IPS DF 4.7 (cell line): ENCODE data around the gene IL17C.
A peak's percentile ranks its signal among the peaks of the same experiment; 100 is the strongest.
"Not testable (repeated sequence)": the region's sequence is repeated elsewhere in the genome, so short reads cannot be mapped to it uniquely, and the experiment has no call there.

ENCODE experiments used
- DNase-seq: peaks from one replicate; pipeline ENCODE4 v3.0.0-alpha.2; 2013; ENCODE audit warnings: low spot score; ENCODE audit errors: extremely low read depth

Gene IL17C

DNA sequence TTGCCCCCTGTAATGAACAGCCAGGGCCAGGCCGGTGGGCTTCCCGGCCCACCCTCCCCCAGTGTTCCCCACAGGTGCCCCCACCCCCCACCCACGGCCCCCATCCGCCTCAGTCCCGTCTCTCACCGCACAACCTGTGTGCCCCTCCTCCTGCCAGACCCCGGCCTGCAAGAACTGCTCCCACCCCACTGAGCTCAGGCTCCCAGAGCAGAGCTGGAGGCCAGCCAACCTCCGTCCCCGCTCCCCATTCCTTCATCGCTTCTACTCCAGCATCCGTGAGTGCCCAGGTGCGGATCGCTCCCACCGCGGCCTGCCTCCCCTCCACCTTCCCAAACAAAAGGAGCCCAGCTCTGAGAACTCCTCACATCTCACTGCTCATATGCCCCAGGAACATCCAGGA, 20.3 kb downstream of the IL17C start:
- no peak for DNase-seq

- no peak for DNase-seq
Measured at GRCh38 chr16:88659160-88659559, 20.8 kb downstream of the IL17C start.

- DNase-seq, result no peak
Measured at GRCh38 chr16:88661468-88661867, 23.1 kb downstream of the IL17C start.

DNA sequence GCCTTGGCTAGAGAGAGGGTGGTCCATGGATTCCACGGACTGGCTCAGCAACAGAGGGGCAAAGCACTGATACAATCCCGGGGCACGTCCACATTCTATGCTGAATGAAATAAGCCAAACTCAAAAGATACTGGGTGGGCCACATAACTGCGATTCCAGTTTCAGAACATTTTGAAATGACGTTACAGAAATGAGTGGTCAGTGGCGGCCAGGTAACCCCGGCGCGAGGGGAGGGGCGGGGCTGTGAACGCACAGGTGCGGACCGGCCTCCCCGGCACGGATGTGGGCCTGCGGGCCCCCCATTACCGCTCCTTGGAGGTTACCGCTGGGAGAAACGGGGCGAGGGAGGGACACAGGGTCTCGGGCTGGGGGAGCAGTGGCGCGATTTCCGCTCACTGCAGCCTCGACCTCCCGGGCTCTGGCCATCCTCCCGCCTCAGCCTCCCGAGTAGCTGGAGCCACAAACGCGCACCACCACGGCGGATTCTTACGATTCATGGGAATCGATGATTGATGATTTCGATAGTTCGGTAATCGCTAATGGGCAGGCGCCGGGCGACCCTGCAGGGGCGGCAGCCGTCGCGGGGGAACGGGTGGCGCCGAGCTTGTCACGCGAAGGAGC, 24.0 kb downstream of the IL17C start:
- DNase-seq, result no peak

DNA sequence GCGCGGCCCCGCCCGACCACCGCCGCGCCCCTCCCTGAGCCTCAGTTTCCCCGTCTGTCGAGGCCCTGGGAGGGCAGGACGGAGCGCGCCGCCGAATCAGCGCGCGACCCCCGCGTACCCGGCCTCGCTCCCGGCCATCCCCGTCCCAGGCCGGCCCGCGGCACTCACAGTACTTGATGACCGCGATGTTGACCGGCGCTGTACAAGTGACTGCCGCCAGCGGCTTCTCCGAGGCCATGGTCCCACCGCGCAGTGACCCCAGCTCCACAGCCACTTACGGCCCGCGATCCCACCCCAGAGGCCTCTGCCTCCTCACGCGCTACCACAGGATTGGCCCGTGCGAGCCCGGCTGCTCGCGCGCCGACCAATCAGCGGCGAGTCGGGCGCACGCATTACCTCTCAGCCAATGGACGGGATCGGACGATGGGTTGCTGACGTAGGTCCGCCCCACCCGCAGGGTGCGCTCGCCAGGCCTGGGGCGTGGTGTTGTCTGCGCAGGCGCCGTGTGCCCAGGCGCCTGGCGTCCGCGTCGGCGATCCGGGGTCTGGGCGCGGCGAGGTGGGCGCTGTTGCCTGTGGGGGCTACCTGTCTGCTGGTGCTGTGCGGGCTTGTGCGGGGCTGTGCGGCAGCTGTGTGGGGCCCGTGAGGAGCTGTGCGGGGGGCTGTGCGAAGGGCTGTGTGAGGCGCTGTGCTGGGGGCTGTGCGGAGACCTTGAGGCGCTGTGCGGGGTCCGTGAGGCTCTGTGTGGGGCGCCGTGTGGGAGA, 24.7 kb downstream of the IL17C start, which contains the start of gene MVD:
TSS of gene MVD (minus strand) at position 249 of the 764 bp plus-strand sequence. CDS start at position 238, 11 bp downstream.
- peak; percentile 96 for DNase-seq

- DNase-seq, result no peak
Measured at GRCh38 chr16:88665148-88665547, 26.8 kb downstream of the IL17C start.

- DNase-seq, result no peak
Measured at GRCh38 chr16:88665570-88665969, 27.2 kb downstream of the IL17C start.

- DNase-seq, result no peak
Measured at GRCh38 chr16:88667461-88667860, 29.1 kb downstream of the IL17C start.

DNA sequence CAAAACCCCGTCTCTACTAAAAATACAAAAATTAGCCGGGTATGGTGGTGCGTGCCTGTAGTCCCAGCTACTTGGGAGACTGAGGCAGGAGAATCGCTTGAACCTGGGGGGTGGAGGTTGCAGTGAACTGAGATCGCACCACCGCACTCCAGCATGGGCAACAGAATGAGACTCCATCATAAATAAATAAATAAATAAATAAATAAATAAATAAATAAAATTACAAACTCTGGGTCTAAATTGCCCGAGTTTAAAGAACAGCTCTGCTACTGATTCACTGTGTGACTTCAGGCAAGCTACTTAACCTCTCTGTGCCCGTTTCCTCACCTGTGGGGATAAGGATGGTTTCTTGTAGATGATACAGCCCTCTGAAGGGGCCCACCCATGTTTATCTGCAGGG, 31.1 kb downstream of the IL17C start:
- not testable (repeated sequence) for DNase-seq

- no peak for DNase-seq
Measured at GRCh38 chr16:88669980-88670379, 31.6 kb downstream of the IL17C start.

- no peak for DNase-seq
Measured at GRCh38 chr16:88671806-88672205, 33.4 kb downstream of the IL17C start.

GRCh38 chr16:88672776-88673175, 34.4 kb downstream of the IL17C start:
- DNase-seq, result no peak

- no peak for DNase-seq
Measured at GRCh38 chr16:88673716-88674379, 35.5 kb downstream of the IL17C start.

DNA sequence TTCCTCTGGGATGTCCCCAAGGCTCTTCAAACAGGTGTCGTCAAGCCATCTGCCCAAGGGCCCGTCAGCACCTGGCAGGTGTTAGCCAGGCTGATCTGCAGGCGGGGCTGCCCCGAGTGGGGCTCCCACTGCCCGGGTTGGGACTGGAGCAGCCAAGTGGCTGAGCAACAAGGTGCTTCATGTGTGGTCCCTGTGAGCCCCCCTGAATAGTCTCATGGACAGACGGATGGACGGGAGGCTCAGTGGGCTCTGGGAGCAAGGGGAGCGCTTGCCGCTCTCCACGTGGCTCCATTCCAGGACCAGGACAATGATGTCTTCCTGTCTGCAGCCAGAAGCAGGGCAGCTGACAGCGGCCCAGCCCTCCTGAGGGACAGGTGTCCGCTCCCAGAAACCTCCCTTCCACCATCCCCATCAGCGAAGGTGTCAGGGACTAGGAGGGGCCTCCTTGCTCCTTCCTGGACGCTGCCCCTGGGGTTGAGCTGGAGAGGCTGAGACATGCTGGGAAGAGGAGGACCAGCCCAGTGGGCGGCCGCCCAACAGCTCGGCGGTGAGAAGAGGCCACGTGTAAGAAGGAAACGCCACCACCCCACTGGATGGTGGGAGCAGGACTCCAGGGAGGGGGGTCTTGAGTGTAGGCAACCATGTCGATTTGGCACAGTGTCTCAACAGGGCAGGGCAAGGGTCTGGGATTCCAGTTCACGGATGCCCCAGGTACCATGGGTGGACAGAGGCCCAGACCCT, 38.3 kb downstream of the IL17C start:
- DNase-seq, result no peak

- no peak for DNase-seq
Measured at GRCh38 chr16:88677721-88678120, 39.3 kb downstream of the IL17C start.

DNA sequence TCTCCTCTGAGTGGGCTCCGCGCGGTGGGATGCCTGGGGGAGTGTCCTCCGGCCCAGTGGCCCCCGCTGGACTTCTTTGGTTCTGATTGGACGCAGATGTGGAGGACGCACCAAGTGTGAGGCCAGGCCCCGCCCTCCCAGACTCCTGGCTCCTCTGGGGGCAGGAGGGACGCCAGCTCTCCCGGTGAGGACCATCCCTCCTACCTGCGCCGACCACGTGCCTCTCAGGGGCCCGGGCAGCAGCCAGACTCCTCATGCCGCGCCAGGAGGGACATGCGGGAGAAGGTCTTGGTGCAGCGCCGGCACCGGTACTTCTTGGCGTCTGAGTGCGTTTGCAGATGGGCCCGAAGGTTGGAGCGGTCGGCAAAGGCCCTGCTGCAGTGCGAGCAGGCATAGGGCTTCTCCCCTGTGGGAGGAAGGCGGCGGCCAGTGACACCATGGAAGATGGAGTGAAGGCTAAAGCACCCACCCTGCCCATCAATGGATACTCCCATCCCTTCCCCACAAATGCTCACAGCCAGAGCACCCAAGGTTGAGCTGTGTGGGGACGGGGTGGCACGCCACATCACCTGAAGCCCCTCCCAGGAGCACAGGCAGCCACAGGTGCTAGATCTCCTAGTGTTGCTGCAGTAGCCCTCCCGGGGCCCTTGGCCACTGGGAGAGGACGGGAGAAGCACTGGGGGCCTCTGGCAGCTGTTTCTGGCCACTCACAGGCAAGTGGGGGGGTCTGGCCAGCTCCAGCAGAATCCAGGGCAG, 40.0 kb downstream of the IL17C start:
- no peak for DNase-seq

GRCh38 chr16:88680554-88681083, 42.2 kb downstream of the IL17C start:
- no peak for DNase-seq

GRCh38 chr16:88681084-88681680, 42.8 kb downstream of the IL17C start:
- no peak for DNase-seq

DNA sequence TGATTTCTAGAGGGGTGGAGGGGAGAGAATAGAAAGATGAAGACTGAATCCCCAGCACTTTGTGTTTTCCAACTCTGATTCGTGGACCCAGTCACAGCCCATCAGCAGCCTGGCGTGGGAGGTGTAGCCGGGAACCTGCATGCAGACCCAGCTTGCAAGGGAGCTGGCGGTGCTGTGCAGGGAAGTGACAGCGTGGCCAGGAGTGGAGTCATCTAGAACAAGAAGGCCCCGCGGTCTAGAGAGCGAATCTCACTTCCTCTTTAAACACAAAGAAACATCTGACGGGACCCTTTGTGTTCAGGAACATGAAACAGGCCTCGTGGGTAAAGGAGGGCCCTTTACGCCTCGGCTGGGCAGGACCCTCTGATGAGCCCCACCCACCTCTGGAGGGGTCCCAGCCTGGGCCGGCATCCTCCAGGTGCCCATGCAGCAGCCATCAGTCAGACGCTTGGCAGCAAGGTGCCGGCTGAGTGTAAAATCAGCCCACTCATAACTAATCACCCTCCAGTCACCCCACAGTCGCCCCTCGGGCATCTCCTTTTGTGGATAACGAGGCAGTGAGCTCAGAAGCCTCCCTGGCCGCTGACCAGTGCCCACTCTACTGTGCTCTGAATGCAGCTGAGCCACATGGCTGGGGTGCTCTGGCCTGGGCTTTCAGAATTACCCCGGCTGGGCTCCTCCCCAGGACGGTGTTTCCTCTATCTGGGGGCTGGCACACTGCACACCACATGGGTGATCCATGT, 43.5 kb downstream of the IL17C start:
- DNase-seq, result no peak
